SK-N-SH (cell line): ENCODE results near the gene ARHGEF40. TPM values are rescaled to one million over a fixed set of nuclear protein-coding genes. Genes with fewer than 3 reads are reported as not detected.

Source experiments
- CTCF ChIA-PET: fragments of 300-600, 350-600 bp; formaldehyde crosslinking; extraction: SDS; loops from one replicate; lab custom pipeline; 2021; lab: Yijun Ruan, JAX
- POLR2A ChIA-PET: fragments of 350-600 bp; sonication (Branson Sonifier 250); formaldehyde crosslinking; extraction: SDS; loops from one replicate; lab custom pipeline; 2020; ENCODE audit warnings: antibody characterized with exemption, inconsistent platforms; lab: Yijun Ruan, JAX
- DNase-seq: peaks from one replicate; pipeline ENCODE4 v3.0.0; 2012
- H2AFZ ChIP-seq: fragments of 200-600 bp; sonication (generic); 2 replicates; pipeline ENCODE4 v1.8.1; 2016; ENCODE audit warnings: antibody characterized with exemption, mild to moderate bottlenecking, low read depth
- H3F3A ChIP-seq: fragments of 200-600 bp; sonication (generic); replicated peaks from 2 replicates; pipeline ENCODE3; 2016; ENCODE audit warnings: antibody characterized with exemption, mild to moderate bottlenecking; ENCODE audit not compliant: insufficient read depth
- H3K27ac ChIP-seq, 2 experiments: fragments of 200-500 bp in 1 of 2; fragments of 200-600 bp in 1 of 2; sonication (Bioruptor generic) in 1 of 2; sonication (generic), shearing (Covaris generic) in 1 of 2; 2 replicates each; pipeline versions ENCODE4 v1.5.1 to v1.6.1; 2014 to 2016; ENCODE audit warnings: low read depth in 2 of 2, inconsistent platforms in 1 of 2, low read length in 1 of 2, mild to moderate bottlenecking in 1 of 2, mixed read lengths in 1 of 2
- H3K27me3 ChIP-seq: fragments of 200-600 bp; sonication (generic), shearing (Covaris generic); 2 replicates; pipeline ENCODE4 v1.6.1; 2016; ENCODE audit warnings: mixed run types; ENCODE audit not compliant: insufficient read depth
- H3K36me3 ChIP-seq, 2 experiments: fragments of 200-500 bp in 1 of 2; fragments of 200-600 bp in 1 of 2; sonication (Bioruptor generic) in 1 of 2; sonication (generic) in 1 of 2; replicated peaks in 1 of 2; 2 replicates each; pipeline versions ENCODE3 to v1.5.1; 2014 to 2016; ENCODE audit warnings: low read length in 1 of 2, mild to moderate bottlenecking in 1 of 2; ENCODE audit not compliant: insufficient read depth in 2 of 2, control insufficient read depth in 1 of 2
- H3K4me1 ChIP-seq, 2 experiments: fragments of 200-500 bp in 1 of 2; fragments of 200-600 bp in 1 of 2; sonication (Bioruptor generic) in 1 of 2; sonication (generic), shearing (Covaris generic) in 1 of 2; 2 replicates each; pipeline versions ENCODE4 v1.5.1 to v1.6.1; 2014 to 2016; ENCODE audit warnings: low read depth in 1 of 2, low read length in 1 of 2, mixed run types in 1 of 2; ENCODE audit not compliant: insufficient read depth in 2 of 2, control insufficient read depth in 1 of 2
- H3K4me2 ChIP-seq: fragments of 200-600 bp; sonication (generic), shearing (Covaris generic); 2 replicates; pipeline ENCODE4 v1.6.1; 2017; ENCODE audit warnings: mixed run types
- H3K4me3 ChIP-seq, 2 experiments: fragments of 200-500 bp in 1 of 2; fragments of 200-600 bp in 1 of 2; sonication (Bioruptor generic) in 1 of 2; sonication (generic), shearing (Covaris generic) in 1 of 2; 2 replicates each; pipeline versions ENCODE4 v1.5.1 to v1.8.1; 2014 to 2016; ENCODE audit warnings: low read depth in 2 of 2, inconsistent platforms in 1 of 2, low read length in 1 of 2, mild to moderate bottlenecking in 1 of 2, mixed read lengths in 1 of 2, moderate library complexity in 1 of 2
- H3K79me2 ChIP-seq: fragments of 200-600 bp; sonication (generic); 2 replicates; pipeline ENCODE4 v1.8.1; 2017; ENCODE audit warnings: mild to moderate bottlenecking; ENCODE audit not compliant: insufficient read depth
- H3K9ac ChIP-seq: fragments of 200-600 bp; sonication (generic); 2 replicates; pipeline ENCODE4 v1.6.1; 2017; ENCODE audit warnings: mixed run types
- H3K9me2 ChIP-seq: fragments of 200-600 bp; sonication (generic); 2 replicates; pipeline ENCODE4 v1.6.1; 2017; ENCODE audit warnings: mixed run types
- H3K9me3 ChIP-seq: fragments of 200-600 bp; sonication (generic); 2 replicates; pipeline ENCODE4 v1.6.1; 2017; ENCODE audit warnings: mixed run types, mild to moderate bottlenecking, moderate library complexity
- H4K20me1 ChIP-seq: fragments of 200-600 bp; sonication (generic); 2 replicates; pipeline ENCODE4 v1.6.1; 2017; ENCODE audit warnings: mild to moderate bottlenecking, mixed run types; ENCODE audit not compliant: insufficient read depth
- CHD2 ChIP-seq: fragments of 150-350 bp; IDR thresholded peaks from 2 replicates; pipeline ENCODE4 v1.6.1; 2018; ENCODE audit warnings: low read length; ENCODE audit not compliant: partially characterized antibody
- FOXM1 ChIP-seq: IDR thresholded peaks from 2 replicates; pipeline ENCODE4 v1.4.0; 2012; ENCODE audit warnings: low read depth, mild to moderate bottlenecking
- GABPA ChIP-seq: IDR thresholded peaks from 2 replicates; pipeline ENCODE4 v1.4.0; 2012; ENCODE audit warnings: low read depth, mild to moderate bottlenecking
- GATA2 ChIP-seq: sonication (generic); formaldehyde crosslinking; IDR thresholded peaks from 2 replicates; pipeline ENCODE4 v1.5.0; 2020; ENCODE audit warnings: mild to moderate bottlenecking, missing genetic modification reagents
- MAX ChIP-seq: IDR thresholded peaks from 2 replicates; pipeline ENCODE4 v1.4.0; 2012; ENCODE audit warnings: low read depth
- MEF2A ChIP-seq: IDR thresholded peaks from 2 replicates; pipeline ENCODE4 v1.4.0; 2012; ENCODE audit warnings: low read depth, borderline replicate concordance
- NRF1 ChIP-seq: IDR thresholded peaks from 2 replicates; pipeline ENCODE4 v1.6.1; 2012; ENCODE audit warnings: low read depth, mild to moderate bottlenecking, low read length
- RAD21 ChIP-seq: IDR thresholded peaks from 2 replicates; pipeline ENCODE4 v1.6.1; 2012; ENCODE audit warnings: mild to moderate bottlenecking, low read length
- RFX5 ChIP-seq: IDR thresholded peaks from 2 replicates; pipeline ENCODE4 v1.6.1; 2012; ENCODE audit warnings: mild to moderate bottlenecking, improper control_type of control experiment, low read length
- RXRA ChIP-seq: IDR thresholded peaks from 2 replicates; pipeline ENCODE4 v1.4.0; 2012; ENCODE audit warnings: low read depth, mild to moderate bottlenecking, borderline replicate concordance
- SIN3A ChIP-seq: IDR thresholded peaks from 2 replicates; pipeline ENCODE4 v1.6.1; 2012; ENCODE audit warnings: low read depth, mild to moderate bottlenecking, low read length, moderate library complexity, borderline replicate concordance
- SMC3 ChIP-seq: IDR thresholded peaks from 2 replicates; pipeline ENCODE4 v1.6.1; 2012; ENCODE audit warnings: low read depth, low read length, improper control_type of control experiment
- TAF1 ChIP-seq: IDR thresholded peaks from 2 replicates; pipeline ENCODE4 v1.6.1; 2012; ENCODE audit warnings: low read depth, mild to moderate bottlenecking, low read length, moderate library complexity, borderline replicate concordance
- TCF12 ChIP-seq: IDR thresholded peaks from 2 replicates; pipeline ENCODE4 v1.4.0; 2012
- TEAD4 ChIP-seq: IDR thresholded peaks from 2 replicates; pipeline ENCODE4 v1.4.0; 2012; ENCODE audit warnings: mild to moderate bottlenecking, borderline replicate concordance; ENCODE audit not compliant: insufficient read depth
- USF1 ChIP-seq: IDR thresholded peaks from 2 replicates; pipeline ENCODE4 v1.4.0; 2012; ENCODE audit warnings: low read depth, borderline replicate concordance
- YY1 ChIP-seq: IDR thresholded peaks from 2 replicates; pipeline ENCODE4 v1.4.0; 2012; ENCODE audit warnings: low read depth, mild to moderate bottlenecking
- WGBS: methylation state at CpG from one replicate; pipeline ENCODE4 v1.1.6; 2017; ENCODE audit warnings: low lambda C conversion rate; 5-methylcytosine and 5-hydroxymethylcytosine counted together
- polyA plus RNA-seq, 3 experiments: library from polyadenylated mRNA; depleted of rRNA; stranded (reverse); fragments of >200 nt; gene quantifications; 2 replicates each; pipeline ENCODE4 v1.2.3, GENCODE V29; 2012

ARHGEF40 gene
- polyA plus RNA-seq (2012; rRNA removed) = 58.8 and 64.2 TPM in 2 replicates
- polyA plus RNA-seq (2012; cell fraction: cytosol; rRNA removed) = 20.9 and 35.4 TPM in 2 replicates
- polyA plus RNA-seq (2012; cell fraction: nucleus; rRNA removed) = 201 and 236 TPM in 2 replicates

- Histone ChIP-seq H2AFZ (peak within 1 kb of the TSS; percentile 87), H3K4me2 (peak within 1 kb of the TSS; percentile 95), H3K4me3 (peak within 1 kb of the TSS; percentile 81 to 89), H3K9me2 (no peaks in the 10 kb centered on the region), H3K36me3 (peaks cover 19 to 27% of the 10 kb centered on the region in 2 experiments), H3K27me3 (no peaks in the 10 kb centered on the region), H3K9ac (peak within 1 kb of the TSS; percentile 93), H3K9me3 (no peaks in the 10 kb centered on the region), H3F3A (peaks cover 30% of the 10 kb centered on the region), H4K20me1 (0 out of 2 replicates have a peak, but pooled peaks cover 8% of the 10 kb centered on the region), H3K27ac (peak within 1 kb of the TSS; percentile 98 to 99), H3K79me2 (peaks cover 49% of the 10 kb centered on the region), H3K4me1 (peaks cover 22 to 29% of the 10 kb centered on the region in 2 experiments)
- ChIA-PET CTCF (interaction anchor here (0.7 to 13.2 kb wide), 12 partner anchors 14 to 73 kb away, joined by 3 to 296 read pairs (median 8); partner anchors contain the start of genes TMEM253 and ZNF219), POLR2A (interaction anchor here (0.7 to 2.7 kb wide), 7 partner anchors 14 to 728 kb away, joined by 4 to 19 read pairs (median 12); partner anchors contain the start of gene ZNF219)
- peak; percentile 87 for DNase-seq
- TF ChIP-seq TAF1 (0 out of 2 replicates have a peak, but pooled peaks have one; percentile 4), FOXM1 (no peak)
- WGBS = 2% methylated on average over 6 of the region's 63 CpGs
Measured at GRCh38 chr14:21070083-21070609, at the start of gene ARHGEF40. TSS of gene ARHGEF40 (plus strand) at chr14:21070304. CDS start at chr14:21070397, 93 bp downstream.

- Histone ChIP-seq H3K27ac (no peak overlapping the region), H3K36me3 (no peaks in the 10 kb centered on the region), H3K9me3 (no peaks in the 10 kb centered on the region), H4K20me1 (no peaks in the 10 kb centered on the region), H3K27me3 (no peaks in the 10 kb centered on the region), H3K4me3 (no peak overlapping the region), H3K4me1 (peaks cover 0 to 10% of the 10 kb centered on the region in 2 experiments; a peak in 1 of 4 replicates), H3K9me2 (no peaks in the 10 kb centered on the region), H3K9ac (no peak overlapping the region), H3F3A (no peaks in the 10 kb centered on the region), H3K4me2 (no peak overlapping the region), H2AFZ (no peak overlapping the region), H3K79me2 (no peaks in the 10 kb centered on the region)
- TF ChIP-seq MAX (no peak), RXRA (no peak)
- CTCF ChIA-PET = interaction anchor here (1.5 to 18.2 kb wide), 4 partner anchors 20 to 80 kb away, joined by 7 to 555 read pairs (median 128); partner anchors contain the start of genes ARHGEF40, RNASE7, TMEM253 and ZNF219
- POLR2A ChIA-PET = no interaction called here
- DNase-seq = no peak
- WGBS = 87% methylated on average over 4 of the region's 5 CpGs
Measured at GRCh38 chr14:21020977-21021545, 49.0 kb upstream of the ARHGEF40 start.

GRCh38 chr14:21022686-21023085 is 47.4 kb upstream of the ARHGEF40 start:
- DNase-seq = no peak
- no peaks in the 10 kb centered on the region for H3K79me2 ChIP-seq
- WGBS = 90% methylated on average over 5 of the region's 5 CpGs
- no peak overlapping the region for H3K4me2 ChIP-seq
- no peaks in the 10 kb centered on the region for H4K20me1 ChIP-seq
- CTCF ChIA-PET = interaction anchor here (1.3 to 18.2 kb wide), 5 partner anchors 8 to 79 kb away, joined by 6 to 555 read pairs (median 36); partner anchors contain the start of genes RNASE7, TMEM253 and ZNF219
- no peak overlapping the region for H2AFZ ChIP-seq
- peaks cover 0 to 10% of the 10 kb centered on the region in 2 experiments; a peak in 1 of 4 replicates for H3K4me1 ChIP-seq
- no peak for TF ChIP-seq TCF12
- TF ChIP-seq RAD21 = no peak
- no peak for TF ChIP-seq SIN3A
- no peak for TF ChIP-seq MEF2A
- TF ChIP-seq RFX5 = no peak
- no peak for TF ChIP-seq CHD2
- no peak for TF ChIP-seq YY1
- TF ChIP-seq NRF1 = no peak
- TF ChIP-seq USF1 = no peak
- TF ChIP-seq GATA2 (CRISPR knock-in tag) = no peak
- no peak for TF ChIP-seq MAX
- TF ChIP-seq GABPA = no peak
- TF ChIP-seq TEAD4 = no peak
- TF ChIP-seq SMC3 = no peak
- H3F3A ChIP-seq = no peaks in the 10 kb centered on the region
- no peaks in the 10 kb centered on the region for H3K36me3 ChIP-seq
- H3K9ac ChIP-seq = no peak overlapping the region
- no peaks in the 10 kb centered on the region for H3K27me3 ChIP-seq
- H3K9me2 ChIP-seq = no peaks in the 10 kb centered on the region
- H3K4me3 ChIP-seq = no peak overlapping the region
- POLR2A ChIA-PET = no interaction called here
- no peak overlapping the region for H3K27ac ChIP-seq
- H3K9me3 ChIP-seq = no peaks in the 10 kb centered on the region
